C4-2B (cell line): ENCODE measurements around the gene MYO1D.
A peak's percentile ranks its signal among the peaks of the same experiment; 100 is the strongest.

Experiments used
- H3K27ac ChIP-seq: fragments of 450-650 bp; 2 replicates; pipeline ENCODE4 v1.5.1; 2017
- ZFX ChIP-seq: fragments of 450-650 bp; IDR thresholded peaks from 2 replicates; pipeline ENCODE4 v1.6.1; 2017
- TF ChIP-seq, protein P1 (sequence below): fragments of 450-650 bp; conservative IDR thresholded peaks from 2 replicates; pipeline ENCODE4 v1.5.1; 2017; ENCODE audit warnings: mild to moderate bottlenecking

Gene MYO1D

DNA sequence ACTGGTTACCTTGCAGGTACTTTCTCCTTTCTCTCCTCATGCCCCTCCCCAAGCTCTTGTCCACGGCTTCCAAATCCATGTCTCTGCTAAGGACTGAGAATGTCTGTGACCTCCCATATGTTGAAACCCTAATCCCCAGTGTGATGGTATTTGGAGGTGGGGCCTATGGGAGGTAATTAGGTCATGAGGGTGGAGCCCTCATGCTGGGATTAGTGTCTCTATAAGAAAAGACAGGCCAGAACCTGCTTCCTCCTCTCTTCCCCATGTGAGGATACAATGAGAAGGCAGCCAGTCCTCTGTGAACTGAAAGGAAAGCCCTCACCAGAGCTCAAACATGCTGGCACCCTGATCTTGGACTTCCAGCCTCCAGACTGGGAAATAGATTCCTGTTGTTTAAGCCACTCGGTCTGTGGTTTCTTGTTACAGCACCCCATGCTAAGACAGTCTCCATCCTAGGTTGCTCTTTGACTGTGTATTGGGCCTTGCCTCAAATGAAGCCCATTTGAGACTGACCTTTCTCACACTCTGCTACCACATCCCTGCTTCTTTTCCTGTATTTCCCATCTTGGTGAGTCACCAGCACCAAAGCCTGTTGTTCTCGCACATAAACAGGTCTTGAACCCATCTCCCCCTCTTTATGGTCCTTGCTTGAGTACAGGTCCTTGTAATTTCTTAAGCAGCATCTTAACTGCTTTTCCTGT, 255.2 kb downstream of the MYO1D start:
- H3K27ac ChIP-seq = peak overlapping the region; percentile 5; the same call in 1 of the 2 replicates
- no peak for TF ChIP-seq ZFX
- TF ChIP-seq, protein P1, sequence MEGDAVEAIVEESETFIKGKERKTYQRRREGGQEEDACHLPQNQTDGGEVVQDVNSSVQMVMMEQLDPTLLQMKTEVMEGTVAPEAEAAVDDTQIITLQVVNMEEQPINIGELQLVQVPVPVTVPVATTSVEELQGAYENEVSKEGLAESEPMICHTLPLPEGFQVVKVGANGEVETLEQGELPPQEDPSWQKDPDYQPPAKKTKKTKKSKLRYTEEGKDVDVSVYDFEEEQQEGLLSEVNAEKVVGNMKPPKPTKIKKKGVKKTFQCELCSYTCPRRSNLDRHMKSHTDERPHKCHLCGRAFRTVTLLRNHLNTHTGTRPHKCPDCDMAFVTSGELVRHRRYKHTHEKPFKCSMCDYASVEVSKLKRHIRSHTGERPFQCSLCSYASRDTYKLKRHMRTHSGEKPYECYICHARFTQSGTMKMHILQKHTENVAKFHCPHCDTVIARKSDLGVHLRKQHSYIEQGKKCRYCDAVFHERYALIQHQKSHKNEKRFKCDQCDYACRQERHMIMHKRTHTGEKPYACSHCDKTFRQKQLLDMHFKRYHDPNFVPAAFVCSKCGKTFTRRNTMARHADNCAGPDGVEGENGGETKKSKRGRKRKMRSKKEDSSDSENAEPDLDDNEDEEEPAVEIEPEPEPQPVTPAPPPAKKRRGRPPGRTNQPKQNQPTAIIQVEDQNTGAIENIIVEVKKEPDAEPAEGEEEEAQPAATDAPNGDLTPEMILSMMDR = no peak

DNA sequence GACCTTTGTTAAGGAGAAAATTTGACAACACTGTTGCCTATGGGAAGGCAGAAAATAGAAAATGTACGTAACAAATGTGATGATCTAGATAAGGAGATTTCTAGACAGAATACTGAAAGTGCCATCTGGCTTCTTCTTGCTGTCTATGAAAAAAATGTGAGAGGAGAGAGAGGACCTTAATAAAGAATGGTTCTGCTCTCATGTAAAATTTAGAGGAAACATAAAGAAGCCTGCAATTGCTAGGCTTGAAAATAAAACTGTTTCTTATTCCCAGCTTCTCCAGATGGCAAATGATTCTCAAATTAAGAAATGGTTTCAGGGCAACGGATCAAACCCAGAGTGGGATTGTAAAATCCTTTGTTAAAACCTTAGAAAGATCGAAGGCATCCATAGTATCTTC, 261.6 kb downstream of the MYO1D start:
- TF ChIP-seq ZFX = no peak
- TF ChIP-seq, protein P1 = no peak

DNA sequence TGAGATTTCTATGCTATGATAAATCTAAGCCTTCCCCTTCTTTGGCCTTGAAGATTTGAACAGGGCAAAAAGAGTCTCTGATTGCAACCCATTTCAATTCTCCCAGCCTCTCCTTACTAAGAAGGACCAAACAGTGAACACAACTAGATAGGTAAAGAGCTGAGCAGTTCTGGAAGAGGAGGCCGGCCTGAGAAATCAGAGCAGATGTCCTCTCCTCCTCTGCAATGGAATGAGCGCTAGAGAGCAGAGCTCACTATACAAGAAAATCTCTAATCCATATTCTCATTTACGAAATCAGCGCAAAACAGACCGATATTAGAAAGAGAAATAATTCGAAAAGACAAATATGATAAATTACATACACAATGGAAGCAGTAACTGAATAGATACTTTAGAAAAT, 266.0 kb downstream of the MYO1D start:
- no peak overlapping the region for H3K27ac ChIP-seq
- TF ChIP-seq, protein P1 = no peak
- no peak for TF ChIP-seq ZFX

More for the DNA sequence above, 261.6 kb downstream of the MYO1D start:
- H3K27ac ChIP-seq = no peak overlapping the region

DNA sequence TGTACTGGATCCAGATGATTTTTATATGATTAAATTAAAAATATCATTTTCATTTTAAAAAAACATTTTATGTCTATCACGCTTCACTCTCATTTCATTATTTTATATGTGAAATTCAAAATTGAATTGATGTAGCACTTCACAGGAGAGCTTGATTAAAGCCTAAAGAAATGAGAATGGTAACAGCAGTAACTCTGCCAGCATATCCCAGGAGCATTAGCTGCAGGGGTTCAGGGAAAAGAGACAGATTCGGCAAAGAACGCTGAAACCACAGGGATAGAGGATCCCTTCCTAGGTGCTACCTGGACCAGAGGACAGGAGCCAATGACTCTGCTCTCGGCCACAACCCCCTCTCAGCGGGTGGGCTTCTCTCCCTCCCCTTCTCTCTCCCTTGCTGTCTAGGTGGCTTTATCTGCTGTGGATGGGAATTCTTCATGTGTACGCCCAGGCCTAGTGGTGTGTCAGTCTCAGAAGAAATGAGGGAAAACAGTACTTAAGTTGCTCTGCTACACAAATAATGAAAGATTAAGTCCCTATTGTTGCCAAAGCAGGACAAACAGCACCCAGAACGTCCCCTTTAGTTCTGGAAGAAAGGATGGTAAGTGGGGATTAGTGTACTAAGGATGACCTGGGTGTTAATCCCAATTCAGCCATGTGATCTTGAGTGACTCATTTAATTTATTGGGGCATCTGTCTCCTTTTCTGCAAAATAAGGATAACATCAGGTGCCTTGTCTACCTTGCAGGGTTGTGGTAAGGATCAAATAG, 266.9 kb downstream of the MYO1D start:
- H3K27ac ChIP-seq = no peak overlapping the region
- TF ChIP-seq ZFX = no peak
- TF ChIP-seq, protein P1 = no peak

DNA sequence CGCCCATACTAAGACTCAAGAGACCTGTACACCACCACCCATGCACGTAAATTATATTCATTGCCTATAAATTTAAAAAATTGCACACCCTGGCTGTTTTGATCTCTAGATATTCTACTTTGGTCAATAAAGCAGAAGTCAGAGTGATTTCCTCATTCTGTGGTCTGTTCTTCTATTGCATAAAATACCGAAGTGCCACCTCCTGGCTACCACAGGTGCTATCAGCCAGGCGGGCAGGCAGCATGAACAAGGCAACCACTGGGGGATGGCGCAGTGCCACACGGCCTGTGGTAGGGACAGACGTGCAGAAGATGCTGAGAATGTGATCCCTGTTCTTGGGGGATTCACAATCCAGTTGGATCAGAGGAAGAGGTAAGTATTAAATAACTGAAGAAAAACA, 267.8 kb downstream of the MYO1D start:
- TF ChIP-seq, protein P1 = peak; percentile 80
- TF ChIP-seq ZFX = no peak
- H3K27ac ChIP-seq = no peak overlapping the region

DNA sequence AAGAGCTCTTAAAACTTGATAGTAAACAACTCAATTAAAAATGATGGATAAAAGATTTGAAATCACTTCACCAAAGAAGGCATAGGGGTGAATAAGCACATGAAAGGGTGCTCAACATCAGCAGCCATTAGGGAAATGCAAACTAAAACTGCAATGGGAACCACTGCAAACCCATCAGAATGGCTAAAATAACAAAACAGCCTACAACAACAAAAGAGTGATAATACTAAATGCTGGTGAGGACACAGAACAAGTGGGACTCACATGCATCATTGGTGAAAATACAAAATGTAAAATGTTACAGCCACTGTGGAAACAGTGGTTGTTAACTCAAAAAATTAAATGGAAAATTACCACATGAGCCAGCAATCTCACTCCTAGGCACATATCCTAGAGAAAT, 268.7 kb downstream of the MYO1D start:
- no peak for TF ChIP-seq ZFX
- no peak overlapping the region for H3K27ac ChIP-seq

DNA sequence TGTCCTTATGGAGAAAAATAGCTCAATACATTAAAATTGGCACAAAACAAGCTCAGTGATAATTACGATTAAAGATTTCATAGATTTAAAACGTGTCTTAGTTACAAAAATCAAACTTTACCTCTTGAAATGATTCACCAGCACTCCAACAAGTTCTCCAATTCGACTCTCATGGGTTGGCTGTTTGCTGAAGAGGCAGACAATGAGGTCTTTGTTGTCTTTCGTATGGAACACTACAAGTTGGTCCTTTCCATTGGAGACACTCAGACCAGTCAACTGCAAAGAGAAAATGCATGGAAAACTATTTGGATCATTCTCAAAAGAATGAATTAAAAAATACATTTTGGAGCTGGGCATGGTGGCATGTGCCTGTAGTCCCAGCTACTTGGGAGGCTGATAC, 272.0 kb downstream of the MYO1D start:
- TF ChIP-seq, protein P1 = no peak
- TF ChIP-seq ZFX = no peak
- H3K27ac ChIP-seq = no peak overlapping the region

DNA sequence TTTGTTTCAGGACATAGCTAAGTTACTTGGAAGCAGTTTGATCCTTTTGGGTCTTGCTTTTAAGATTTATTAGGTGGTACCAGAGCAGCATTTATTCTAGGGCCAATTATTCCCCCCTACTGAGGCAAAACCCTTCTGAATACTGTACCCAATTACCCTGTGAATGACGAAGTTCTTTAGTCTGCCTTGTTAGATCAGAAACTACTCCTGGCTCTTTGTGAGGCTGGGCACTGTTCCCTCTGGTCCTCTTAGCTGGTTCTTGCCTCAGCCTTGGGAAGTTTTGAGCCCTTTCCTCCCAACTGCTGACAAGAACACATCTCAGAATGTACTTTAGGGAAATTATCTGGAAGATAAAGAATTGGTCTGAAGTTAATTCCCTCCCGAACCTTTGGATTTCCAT, 274.5 kb downstream of the MYO1D start:
- TF ChIP-seq, protein P1 = no peak
- no peak for TF ChIP-seq ZFX
- H3K27ac ChIP-seq = no peak overlapping the region
